Hepatocyte (in vitro differentiated cells): ENCODE results near the gene POU2AF3.

Experiments used
- EZH2phosphoT487 ChIP-seq: fragments of 200-600 bp; sonication (generic); IDR thresholded peaks from one replicate; pipeline ENCODE4 v1.6.1; 2018; ENCODE audit warnings: antibody characterized with exemption, mild to moderate bottlenecking, low read depth, moderate library complexity; ENCODE audit not compliant: unreplicated experiment, severe bottlenecking
- TF ChIP-seq, protein P1 (sequence below): fragments of 200-600 bp; sonication (generic); IDR thresholded peaks from 2 replicates; pipeline ENCODE4 v1.5.1; 2016; ENCODE audit warnings: antibody characterized with exemption, mild to moderate bottlenecking; ENCODE audit not compliant: poor library complexity

DNA sequence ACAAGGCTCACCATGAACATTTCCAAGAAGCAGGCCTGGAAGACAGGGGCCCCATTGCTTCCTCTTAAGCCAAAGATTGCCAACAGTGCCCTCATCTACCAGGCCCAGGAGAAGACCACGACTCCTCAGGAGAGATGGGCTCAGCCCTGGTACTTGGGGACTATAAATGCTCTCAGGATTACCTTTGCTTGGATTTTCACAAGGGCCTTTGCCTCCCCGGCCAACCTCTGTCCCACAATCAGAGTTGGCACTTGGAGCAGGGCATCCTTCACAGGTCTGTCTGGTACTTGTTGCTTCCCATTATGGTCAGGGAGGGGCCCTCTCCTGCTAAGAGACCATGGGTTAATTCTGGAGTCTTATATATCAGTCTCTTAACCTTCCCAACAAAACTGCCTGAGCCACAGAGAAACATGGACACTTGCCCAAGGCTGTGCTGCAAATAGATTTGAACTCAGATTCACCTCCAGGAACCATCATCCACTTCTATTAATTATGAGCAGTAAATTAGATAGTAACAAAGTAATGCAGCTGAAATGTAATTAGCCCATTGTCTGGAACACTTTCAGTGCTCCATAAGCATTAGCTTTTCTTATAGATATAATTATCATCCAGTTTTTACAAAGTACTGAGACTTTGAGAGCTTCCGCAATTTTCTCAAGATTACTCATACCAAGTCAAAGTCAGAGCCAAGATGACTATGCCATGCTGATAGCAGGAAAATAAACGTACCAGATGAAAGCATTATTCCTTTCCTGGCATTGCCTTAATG is 33.5 kb downstream of the POU2AF3 start:
- no peak for TF ChIP-seq EZH2phosphoT487
- TF ChIP-seq, protein P1, sequence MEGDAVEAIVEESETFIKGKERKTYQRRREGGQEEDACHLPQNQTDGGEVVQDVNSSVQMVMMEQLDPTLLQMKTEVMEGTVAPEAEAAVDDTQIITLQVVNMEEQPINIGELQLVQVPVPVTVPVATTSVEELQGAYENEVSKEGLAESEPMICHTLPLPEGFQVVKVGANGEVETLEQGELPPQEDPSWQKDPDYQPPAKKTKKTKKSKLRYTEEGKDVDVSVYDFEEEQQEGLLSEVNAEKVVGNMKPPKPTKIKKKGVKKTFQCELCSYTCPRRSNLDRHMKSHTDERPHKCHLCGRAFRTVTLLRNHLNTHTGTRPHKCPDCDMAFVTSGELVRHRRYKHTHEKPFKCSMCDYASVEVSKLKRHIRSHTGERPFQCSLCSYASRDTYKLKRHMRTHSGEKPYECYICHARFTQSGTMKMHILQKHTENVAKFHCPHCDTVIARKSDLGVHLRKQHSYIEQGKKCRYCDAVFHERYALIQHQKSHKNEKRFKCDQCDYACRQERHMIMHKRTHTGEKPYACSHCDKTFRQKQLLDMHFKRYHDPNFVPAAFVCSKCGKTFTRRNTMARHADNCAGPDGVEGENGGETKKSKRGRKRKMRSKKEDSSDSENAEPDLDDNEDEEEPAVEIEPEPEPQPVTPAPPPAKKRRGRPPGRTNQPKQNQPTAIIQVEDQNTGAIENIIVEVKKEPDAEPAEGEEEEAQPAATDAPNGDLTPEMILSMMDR: no peak
